GM19324 (cell line): ENCODE measurements around the gene MTA1.

Source experiments
- ATAC-seq: cut with Tn5 transposase; IDR thresholded peaks from one replicate; pipeline ENCODE4 v1.9.1; 2021; ENCODE audit warnings: mild to moderate bottlenecking, moderate library complexity; ENCODE audit not compliant: unreplicated experiment, low FRiP score

The MTA1 gene

GRCh38 chr14:105419195-105420091, at the start of gene MTA1:
Gene MTA1, plus strand, starts transcription at chr14:105419827. Its CDS starts 209 bp downstream, at chr14:105420036.
- ATAC-seq: peak; percentile 61

GRCh38 chr14:105374389-105374788, 45.2 kb upstream of the MTA1 start:
- no peak for ATAC-seq

DNA sequence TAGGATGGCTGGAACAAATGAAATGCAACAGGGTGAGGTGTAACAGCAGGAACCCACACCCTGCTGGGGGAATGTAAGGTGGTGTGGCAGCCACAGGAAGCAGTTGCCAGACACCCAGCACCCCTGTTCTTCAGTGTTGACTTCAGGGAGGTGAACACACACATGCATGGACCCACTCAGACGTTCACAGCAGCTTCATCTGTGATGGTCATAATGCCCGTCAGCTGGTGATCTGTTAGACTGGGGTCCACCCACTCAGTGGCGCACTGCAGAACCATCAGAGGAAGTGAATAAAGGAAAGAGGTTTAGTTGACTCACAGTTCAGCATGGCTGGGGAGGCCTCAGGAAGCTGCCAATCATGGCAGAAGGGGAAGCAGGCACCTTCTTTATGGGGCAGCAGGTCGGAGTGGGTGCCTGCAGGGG, 44.0 kb upstream of the MTA1 start:
- ATAC-seq: no peak

DNA sequence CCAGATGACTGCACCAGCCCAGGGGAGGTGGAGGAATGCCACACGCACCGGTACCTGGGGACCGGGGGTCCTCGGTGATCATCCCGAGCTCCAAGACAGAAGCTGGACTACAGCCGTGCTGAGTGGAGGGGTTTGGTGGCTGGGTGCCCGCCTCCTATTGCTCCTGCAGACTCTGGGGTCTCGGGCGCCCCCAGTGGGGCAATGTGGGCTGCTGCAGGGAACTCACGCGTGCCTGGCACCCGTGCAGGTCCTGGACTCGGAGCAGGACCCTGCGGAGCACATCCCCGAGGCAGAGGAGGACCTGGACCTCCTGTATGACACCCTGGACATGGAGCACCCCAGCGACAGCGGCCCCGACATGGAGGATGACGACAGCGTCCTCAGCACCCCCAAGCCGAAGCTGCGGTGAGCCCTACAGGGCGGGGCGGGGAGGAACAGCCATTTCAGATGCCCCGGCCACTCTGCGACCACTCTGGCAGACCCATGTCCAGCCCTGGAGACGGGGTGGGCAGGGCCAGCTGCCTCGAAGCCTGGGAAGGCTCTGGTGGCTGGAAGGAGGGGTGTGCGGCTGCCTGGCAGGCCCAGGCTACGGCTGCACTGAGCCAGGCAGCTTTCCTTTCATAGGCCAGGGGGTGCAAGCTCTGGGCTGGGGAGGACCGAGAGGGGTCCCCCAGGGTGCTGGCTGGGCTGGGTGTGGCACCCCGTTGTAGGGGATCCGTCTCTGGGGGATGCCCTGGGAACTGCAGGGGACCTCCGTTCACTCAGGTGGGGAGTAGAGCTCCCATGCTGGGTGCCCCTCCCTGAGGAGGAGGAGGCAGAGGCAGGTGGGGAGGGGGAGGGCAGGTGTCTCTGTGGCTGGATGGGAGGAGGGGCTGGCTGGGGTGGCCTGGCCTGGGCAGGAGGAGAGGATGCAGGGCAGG, 42.8 kb upstream of the MTA1 start:
- ATAC-seq: no peak

- no peak for ATAC-seq
Observed at GRCh38 chr14:105377555-105378182, 42.0 kb upstream of the MTA1 start.

- ATAC-seq: no peak
Observed at GRCh38 chr14:105378199-105378598, 41.4 kb upstream of the MTA1 start.

GRCh38 chr14:105378873-105379685, 40.5 kb upstream of the MTA1 start:
- ATAC-seq: no peak

- ATAC-seq: no peak
Observed at GRCh38 chr14:105379946-105380345, 39.7 kb upstream of the MTA1 start.

- no peak for ATAC-seq
Observed at GRCh38 chr14:105380756-105381155, 38.9 kb upstream of the MTA1 start.

GRCh38 chr14:105381446-105382342, 37.9 kb upstream of the MTA1 start:
- no peak for ATAC-seq

DNA sequence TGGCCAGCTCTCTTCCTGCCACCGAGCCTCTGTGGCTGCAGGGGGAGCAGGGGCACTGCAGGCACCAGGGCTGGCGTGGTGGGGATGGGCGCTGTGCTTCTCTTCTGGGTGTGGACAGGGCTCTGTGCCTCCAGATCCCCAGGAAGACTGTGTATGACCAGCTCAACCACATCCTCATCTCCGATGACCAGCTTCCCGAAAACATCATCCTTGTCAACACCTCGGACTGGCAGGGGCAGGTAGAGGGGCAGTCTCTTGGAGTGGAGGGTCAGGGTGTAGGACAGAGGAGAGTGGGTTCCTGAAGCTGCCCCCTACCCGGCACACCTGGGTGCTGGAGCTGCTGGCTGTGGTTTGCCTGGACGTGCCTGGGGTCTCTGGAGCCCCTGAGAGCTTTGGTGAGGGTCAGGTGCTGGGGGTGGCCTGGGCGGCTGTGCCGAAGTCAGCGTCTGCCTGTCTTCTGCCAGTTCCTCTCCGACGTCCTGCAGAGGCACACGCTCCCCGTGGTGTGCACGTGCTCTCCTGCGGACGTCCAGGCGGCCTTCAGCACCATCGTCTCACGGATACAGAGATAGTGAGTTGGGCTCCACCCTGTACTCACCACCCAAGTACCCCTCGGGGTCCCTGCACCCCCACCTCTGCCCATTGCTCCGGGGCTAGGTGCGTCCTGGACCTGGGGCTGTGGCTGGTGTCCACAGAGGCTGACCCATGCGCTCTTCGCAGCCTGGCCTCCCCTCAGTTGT, 37.1 kb upstream of the MTA1 start:
- no peak for ATAC-seq

DNA sequence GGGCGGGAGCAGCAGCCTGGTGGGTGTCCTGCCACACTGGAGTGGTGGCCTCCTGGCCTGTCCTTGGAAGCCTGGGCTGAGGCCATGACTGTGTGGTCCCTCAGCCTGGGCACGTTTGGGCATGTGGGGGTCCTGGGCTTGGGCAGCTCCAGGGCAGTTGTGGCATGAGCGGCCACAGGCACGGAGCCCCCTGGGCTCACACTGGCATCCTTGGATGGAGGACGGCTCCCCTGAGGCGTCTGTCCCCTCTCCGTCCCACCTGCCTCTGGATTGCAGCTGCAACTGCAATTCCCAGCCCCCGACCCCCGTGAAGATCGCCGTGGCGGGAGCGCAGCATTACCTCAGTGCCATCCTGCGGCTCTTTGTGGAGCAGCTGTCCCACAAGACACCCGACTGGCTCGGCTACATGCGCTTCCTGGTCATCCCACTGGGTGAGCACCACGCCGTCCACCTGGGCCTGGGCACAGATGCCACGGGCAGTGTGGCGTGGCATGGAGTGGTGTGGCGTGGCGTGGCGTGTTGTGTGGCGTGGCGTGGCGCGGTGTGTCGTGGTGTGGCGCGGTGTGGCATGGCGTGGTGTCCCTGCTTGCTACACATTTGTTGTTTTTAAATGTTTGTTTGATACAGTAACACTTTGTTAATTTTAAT, 36.4 kb upstream of the MTA1 start:
- no peak for ATAC-seq

DNA sequence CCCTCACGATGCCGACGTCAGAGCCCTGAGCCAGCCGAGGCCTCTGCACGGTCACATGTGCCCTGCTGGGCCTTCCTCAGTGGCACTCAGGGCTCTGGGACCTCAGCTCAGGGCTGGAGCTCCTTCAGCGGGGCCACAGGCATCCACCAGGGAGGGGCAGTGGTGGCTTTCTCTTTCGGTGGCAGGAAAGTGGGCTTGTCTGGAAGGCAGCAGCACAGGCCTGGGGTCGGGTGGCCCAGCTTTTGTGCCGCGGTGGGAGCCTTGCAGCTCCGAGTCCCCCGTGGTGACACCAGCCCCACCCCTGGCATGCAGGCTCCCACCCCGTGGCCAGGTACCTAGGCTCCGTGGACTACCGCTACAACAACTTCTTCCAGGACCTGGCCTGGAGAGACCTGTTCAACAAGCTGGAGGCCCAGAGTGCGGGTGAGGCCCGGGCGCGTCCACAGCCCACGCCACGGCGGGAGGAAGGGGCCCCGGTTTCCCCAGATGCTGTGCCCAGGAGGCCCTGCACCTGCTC, 35.5 kb upstream of the MTA1 start:
- no peak for ATAC-seq

DNA sequence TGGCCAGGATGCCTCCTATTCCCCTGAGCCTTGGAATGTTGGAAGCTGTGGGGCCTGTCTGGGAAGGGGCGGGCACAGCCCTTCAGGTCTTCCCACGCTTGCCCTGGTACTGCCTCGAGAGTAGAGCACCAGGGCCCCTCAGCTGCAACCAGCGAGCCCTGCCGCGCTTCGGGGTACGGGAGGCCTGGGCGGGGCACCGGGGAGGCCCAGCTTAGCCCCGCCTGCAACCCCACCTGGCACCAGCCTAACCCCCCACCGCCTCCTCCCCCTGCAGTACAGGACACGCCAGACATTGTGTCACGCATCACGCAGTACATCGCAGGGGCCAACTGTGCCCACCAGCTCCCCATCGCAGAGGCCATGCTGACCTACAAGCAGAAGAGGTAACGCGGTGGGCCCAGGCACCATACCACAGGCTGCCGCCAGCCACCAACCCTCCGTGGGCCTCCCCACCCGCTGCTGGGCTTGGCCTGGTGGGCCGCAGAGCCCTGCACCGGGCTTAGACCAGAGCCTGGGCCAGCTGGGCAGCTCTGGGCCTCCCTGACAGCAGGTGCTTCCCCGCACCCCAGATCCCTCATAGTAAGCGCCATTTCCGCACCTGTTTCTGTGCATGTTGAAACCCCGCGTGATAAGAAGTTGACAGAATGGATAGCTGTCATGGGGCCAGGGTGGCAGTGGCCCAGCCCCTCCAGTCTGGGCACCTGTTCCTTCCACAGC, 34.9 kb upstream of the MTA1 start:
- ATAC-seq: no peak

GRCh38 chr14:105385322-105385637, 34.3 kb upstream of the MTA1 start:
- ATAC-seq: no peak

- no peak for ATAC-seq
Observed at GRCh38 chr14:105385698-105386365, 33.8 kb upstream of the MTA1 start.
